Neural progenitor cell (in vitro differentiated cells): Measurements from ENCODE around the gene SP7.

Source experiments
- CTCF ChIP-seq: fragments of 200-600 bp; sonication (generic); IDR thresholded peaks from 2 replicates; pipeline ENCODE4 v1.5.1; 2017; ENCODE audit warnings: antibody characterized with exemption, mild to moderate bottlenecking
- EZH2 ChIP-seq: fragments of 200-600 bp; sonication (generic); IDR thresholded peaks from 2 replicates; pipeline ENCODE4 v1.6.1; 2017; ENCODE audit warnings: antibody characterized with exemption, mild to moderate bottlenecking, moderate library complexity
- EZH2phosphoT487 ChIP-seq: fragments of 200-600 bp; sonication (generic); IDR thresholded peaks from 2 replicates; pipeline ENCODE4 v1.6.1; 2017; ENCODE audit warnings: antibody characterized with exemption

- TF ChIP-seq CTCF, result no peak
- no peak for TF ChIP-seq EZH2
- no peak for TF ChIP-seq EZH2phosphoT487
These were observed 44.1 kb upstream of the SP7 start, which contains the start of gene SP1 for GRCh38 chr12:53380104-53380793.
